Measurements from ENCODE around the gene PIGB. TPM values are rescaled to one million over a fixed set of nuclear protein-coding genes. Genes with fewer than 3 reads are reported as not detected.
A peak's percentile ranks its signal among the peaks of the same experiment; 100 is the strongest.
"Not testable (repeated sequence)": the region's sequence is repeated elsewhere in the genome, so short reads cannot be mapped to it uniquely, and the experiment has no call there.

Gene PIGB
- total RNA-seq, 4 donors from 2014 or later = 5.1 to 14.8 (median 9.5) TPM

DNA sequence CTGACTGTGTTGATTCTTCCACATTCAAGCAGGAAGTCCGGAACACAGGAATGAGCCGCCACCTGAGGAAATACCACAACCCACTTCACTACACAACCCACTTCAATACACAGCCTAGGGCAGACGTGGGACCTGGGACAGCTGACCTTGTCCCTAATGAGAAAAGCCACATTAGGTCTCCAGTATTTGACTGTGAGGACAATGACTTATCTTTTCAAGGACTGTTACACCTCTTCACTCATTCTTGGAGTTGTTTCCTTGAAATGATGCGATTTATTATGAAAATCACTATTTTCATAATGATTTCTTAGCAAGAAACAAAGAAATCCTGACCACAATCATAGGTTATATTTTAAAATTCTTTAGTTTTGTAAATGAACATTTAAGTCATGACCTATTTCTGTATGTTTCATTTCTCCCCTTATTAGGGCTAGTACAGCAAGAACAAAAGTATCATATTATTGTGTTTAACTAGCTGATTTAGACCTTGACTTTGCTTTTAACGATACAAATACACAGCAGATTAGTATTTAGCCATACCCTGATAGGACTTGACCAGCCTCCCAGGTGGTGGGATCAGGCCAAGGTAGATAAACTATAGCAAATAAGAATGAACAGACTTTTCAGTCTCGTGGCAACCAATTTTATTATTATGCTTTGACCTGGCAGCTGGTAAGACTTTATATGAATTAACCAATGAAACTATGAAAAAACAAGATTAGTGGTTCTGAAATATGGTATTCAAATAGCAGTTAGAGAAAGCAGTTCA, 35.5 kb upstream of the PIGB start:
- no peak for TF ChIP-seq POLR2A (IDR thresholded peaks at IDR 0.05)
- TF ChIP-seq, protein P1, sequence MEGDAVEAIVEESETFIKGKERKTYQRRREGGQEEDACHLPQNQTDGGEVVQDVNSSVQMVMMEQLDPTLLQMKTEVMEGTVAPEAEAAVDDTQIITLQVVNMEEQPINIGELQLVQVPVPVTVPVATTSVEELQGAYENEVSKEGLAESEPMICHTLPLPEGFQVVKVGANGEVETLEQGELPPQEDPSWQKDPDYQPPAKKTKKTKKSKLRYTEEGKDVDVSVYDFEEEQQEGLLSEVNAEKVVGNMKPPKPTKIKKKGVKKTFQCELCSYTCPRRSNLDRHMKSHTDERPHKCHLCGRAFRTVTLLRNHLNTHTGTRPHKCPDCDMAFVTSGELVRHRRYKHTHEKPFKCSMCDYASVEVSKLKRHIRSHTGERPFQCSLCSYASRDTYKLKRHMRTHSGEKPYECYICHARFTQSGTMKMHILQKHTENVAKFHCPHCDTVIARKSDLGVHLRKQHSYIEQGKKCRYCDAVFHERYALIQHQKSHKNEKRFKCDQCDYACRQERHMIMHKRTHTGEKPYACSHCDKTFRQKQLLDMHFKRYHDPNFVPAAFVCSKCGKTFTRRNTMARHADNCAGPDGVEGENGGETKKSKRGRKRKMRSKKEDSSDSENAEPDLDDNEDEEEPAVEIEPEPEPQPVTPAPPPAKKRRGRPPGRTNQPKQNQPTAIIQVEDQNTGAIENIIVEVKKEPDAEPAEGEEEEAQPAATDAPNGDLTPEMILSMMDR (IDR thresholded peaks at IDR 0.05) = no peak
- intact Hi-C loops (cut with DNase I; ENCODE audit: low total_unique reads) = no loop called here
- no peak for DNase-seq (ENCODE audit: low spot score in 2 of 2)
- 83 to 90% methylated on average over 6 of the region's 6 CpGs for WGBS, 2 donors
- H3K4me3 ChIP-seq (ENCODE audit: low read depth, poor library complexity, severe bottlenecking) = no peak overlapping the region

DNA sequence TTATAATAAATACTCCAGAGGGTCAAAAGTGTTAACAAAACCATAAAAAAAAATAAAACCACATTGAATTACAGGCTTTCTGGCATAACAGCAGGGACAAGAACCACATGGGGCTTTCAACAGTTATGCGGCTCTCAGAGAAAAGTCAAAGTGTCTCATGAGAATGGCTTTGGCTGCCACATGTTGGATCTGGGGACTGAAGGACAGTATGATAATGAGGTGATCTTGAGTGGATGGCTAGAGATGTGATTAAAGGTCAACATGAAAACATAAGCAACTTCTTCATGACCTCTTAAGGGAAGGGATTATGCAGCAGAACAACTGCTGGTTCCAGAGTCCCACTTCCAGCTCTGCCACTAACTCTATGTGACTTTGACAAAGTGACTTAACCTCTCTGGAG, 34.6 kb upstream of the PIGB start:
- 84 to 93% methylated on average over 1 of the region's 1 CpG for WGBS, 2 donors
- TF ChIP-seq, protein P1 (IDR thresholded peaks at IDR 0.05) = no peak
- TF ChIP-seq POLR2A (IDR thresholded peaks at IDR 0.05) = no peak
- DNase-seq (ENCODE audit: low spot score in 2 of 2) = no peak
- H3K4me3 ChIP-seq (ENCODE audit: low read depth, poor library complexity, severe bottlenecking) = no peak overlapping the region
- intact Hi-C loops (cut with DNase I; ENCODE audit: low total_unique reads) = no loop called here

DNA sequence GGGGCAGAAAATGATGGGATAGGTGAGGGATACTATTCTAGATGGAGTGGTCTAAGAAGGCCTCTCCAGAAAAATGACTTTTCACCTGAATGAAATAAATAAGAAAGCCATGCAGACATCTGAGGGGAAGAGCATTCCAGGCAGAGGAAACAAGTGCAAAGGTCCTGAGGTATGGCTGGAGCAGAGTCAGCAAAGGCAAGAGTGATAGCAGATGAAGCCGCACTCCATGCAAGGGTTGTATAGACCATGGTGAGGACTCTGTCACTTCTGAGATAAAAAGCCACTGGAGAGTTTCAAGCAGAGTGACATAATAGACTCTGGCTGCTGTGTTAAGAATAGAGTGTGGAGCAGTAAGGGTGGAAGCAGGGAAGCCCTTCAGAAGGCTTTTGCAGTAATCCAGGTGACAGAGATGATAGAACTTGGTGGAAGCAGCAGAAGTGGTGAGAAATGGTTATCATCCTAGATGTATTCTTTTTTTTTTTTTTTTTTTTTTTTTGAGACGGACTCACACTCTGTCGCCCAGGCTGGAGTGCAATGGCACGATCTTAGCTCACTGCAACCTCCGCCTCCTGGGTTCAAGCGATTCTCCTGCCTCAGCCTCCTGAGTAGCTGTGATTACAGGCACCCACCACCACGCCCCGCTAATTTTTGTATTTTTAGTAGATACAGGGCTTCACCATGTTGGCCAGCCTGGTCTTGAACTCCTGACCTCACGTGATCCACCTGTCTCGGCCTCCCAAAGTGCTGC, 32.4 kb upstream of the PIGB start:
- H3K4me3 ChIP-seq (ENCODE audit: low read depth, poor library complexity, severe bottlenecking); DNase-seq (ENCODE audit: low spot score in 2 of 2); intact Hi-C loops (cut with DNase I; ENCODE audit: low total_unique reads): not testable (repeated sequence)
- WGBS, 2 donors = 95 to 96% methylated on average over 10 of the region's 10 CpGs

DNA sequence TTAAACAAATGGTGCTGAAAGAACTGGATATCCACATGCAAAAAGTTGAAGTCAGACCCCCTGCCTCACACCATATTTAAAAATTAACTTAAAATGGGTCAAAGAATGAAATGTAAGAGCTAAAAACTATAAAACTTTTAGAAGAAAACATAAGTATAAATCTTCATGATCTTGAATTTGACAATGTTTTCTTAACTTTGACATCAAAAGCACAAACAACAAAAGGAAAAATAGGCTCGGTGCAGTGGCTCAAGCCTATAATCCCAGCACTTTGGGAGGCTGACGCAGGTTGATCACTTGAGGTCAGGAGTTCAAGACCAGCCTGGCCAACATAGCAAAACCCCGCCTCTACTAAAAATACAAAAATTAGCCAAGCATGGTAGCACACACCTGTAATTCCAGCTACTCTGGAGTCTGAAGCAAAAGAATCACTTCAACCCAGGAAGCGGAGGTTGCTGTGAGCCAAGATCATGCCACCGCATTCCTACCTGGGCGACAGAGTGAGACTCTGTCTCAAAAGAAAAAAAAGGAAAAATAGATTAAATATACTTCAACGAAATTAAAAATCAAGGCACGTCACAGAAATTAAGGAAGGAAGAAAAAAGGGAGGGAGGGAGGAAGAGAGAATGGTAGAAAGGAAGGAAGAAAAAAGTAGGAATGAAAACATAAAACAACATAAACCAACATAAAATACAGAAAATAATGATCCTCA, 30.9 kb upstream of the PIGB start:
- TF ChIP-seq, protein P1 (IDR thresholded peaks at IDR 0.05) = no peak
- TF ChIP-seq POLR2A (IDR thresholded peaks at IDR 0.05) = no peak
- no peak for DNase-seq (ENCODE audit: low spot score in 2 of 2)
- WGBS, 2 donors = 92 to 96% methylated on average over 8 of the region's 8 CpGs
- intact Hi-C loops (cut with DNase I; ENCODE audit: low total_unique reads) = no loop called here
- H3K4me3 ChIP-seq (ENCODE audit: low read depth, poor library complexity, severe bottlenecking) = no peak overlapping the region

DNA sequence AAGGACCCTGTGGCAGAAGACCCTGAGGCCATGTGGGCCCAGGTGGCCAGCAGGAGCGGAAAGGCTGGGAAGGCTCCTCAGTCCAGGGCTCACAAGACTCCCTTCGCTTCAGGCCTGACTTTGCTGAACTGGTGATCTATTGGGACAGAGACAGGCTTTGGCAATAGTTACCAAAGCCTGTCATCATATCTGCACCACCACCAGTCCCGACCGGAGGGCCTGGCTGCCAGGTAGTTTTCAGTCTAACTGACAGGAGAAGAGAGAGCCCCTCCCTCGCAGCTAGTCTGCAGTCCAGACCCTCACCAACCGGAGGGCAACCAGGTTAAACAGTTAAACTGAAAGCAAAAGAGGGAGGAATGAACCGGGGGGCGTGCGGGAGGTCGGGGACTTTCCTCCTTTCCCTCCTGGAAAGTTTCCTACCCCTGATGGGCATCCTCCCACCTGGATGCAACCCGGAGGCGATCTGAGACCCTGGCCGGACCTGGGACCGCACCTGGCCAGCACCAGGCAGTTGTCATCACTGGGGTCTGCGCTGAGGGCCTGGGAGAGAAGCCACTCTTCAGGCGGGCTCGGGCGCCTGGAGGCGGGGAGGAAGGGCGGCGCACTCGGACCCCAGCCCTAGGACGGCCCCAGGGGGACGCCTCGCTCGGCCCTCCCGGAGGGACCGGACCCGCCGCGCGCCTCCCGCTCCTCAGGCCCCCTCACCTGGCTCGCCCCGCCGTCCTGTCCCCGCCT, 29.8 kb upstream of the PIGB start:
- intact Hi-C loops (cut with DNase I; ENCODE audit: low total_unique reads) = no loop called here
- WGBS, 2 donors = 1 to 5% methylated on average over 11 to 22 of the region's 37 CpGs
- peak; percentile 16 to 90 for DNase-seq (ENCODE audit: low spot score in 2 of 2)
- peak overlapping the region; percentile 82 for H3K4me3 ChIP-seq (ENCODE audit: low read depth, poor library complexity, severe bottlenecking)
- TF ChIP-seq, protein P1 (IDR thresholded peaks at IDR 0.05) = no peak
- TF ChIP-seq POLR2A (IDR thresholded peaks at IDR 0.05) = no peak

All from lower leg skin (tissue), 4 donors.